ENCODE results near the gene PLXNA4.

PLXNA4 gene

GRCh38 chr7:132262160-132262470, 314.2 kb downstream of the PLXNA4 start:
- TF ChIP-seq CTCF (IDR thresholded peaks at IDR 0.05; ENCODE audit: borderline replicate concordance, control extremely low read depth, extremely low read depth, insufficient read depth, missing control alignments), result no peak
- no peak for DNase-seq (ENCODE audit: low spot score)
- in situ Hi-C loops (cut with MboI; ENCODE audit: low sequenced_read_pairs, unreplicated experiment), result no loop called here

GRCh38 chr7:132261327-132262159, 314.7 kb downstream of the PLXNA4 start:
- in situ Hi-C loops (cut with MboI; ENCODE audit: low sequenced_read_pairs, unreplicated experiment), result no loop called here
- no peak for TF ChIP-seq CTCF (IDR thresholded peaks at IDR 0.05; ENCODE audit: borderline replicate concordance, control extremely low read depth, extremely low read depth, insufficient read depth, missing control alignments)
- DNase-seq (ENCODE audit: low spot score), result no peak

GRCh38 chr7:132258231-132258630, 318.0 kb downstream of the PLXNA4 start:
- DNase-seq (ENCODE audit: low spot score), result no peak
- no peak for TF ChIP-seq CTCF (IDR thresholded peaks at IDR 0.05; ENCODE audit: borderline replicate concordance, control extremely low read depth, extremely low read depth, insufficient read depth, missing control alignments)
- in situ Hi-C loops (cut with MboI; ENCODE audit: low sequenced_read_pairs, unreplicated experiment), result no loop called here

- TF ChIP-seq CTCF (IDR thresholded peaks at IDR 0.05; ENCODE audit: borderline replicate concordance, control extremely low read depth, extremely low read depth, insufficient read depth, missing control alignments), result no peak
- no peak for DNase-seq (ENCODE audit: low spot score)
- in situ Hi-C loops (cut with MboI; ENCODE audit: low sequenced_read_pairs, unreplicated experiment), result no loop called here
These were observed 319.0 kb downstream of the PLXNA4 start for GRCh38 chr7:132257253-132257652.

GRCh38 chr7:132256721-132257212, 319.5 kb downstream of the PLXNA4 start:
- no peak for DNase-seq (ENCODE audit: low spot score)
- in situ Hi-C loops (cut with MboI; ENCODE audit: low sequenced_read_pairs, unreplicated experiment), result no loop called here
- TF ChIP-seq CTCF (IDR thresholded peaks at IDR 0.05; ENCODE audit: borderline replicate concordance, control extremely low read depth, extremely low read depth, insufficient read depth, missing control alignments), result no peak

GRCh38 chr7:132255898-132256297, 320.4 kb downstream of the PLXNA4 start:
- TF ChIP-seq CTCF (IDR thresholded peaks at IDR 0.05; ENCODE audit: borderline replicate concordance, control extremely low read depth, extremely low read depth, insufficient read depth, missing control alignments), result no peak
- DNase-seq (ENCODE audit: low spot score), result no peak
- in situ Hi-C loops (cut with MboI; ENCODE audit: low sequenced_read_pairs, unreplicated experiment), result no loop called here

Data from GM13976 (cell line).